Panc1 (cell line): Measurements from ENCODE around the gene FASTKD1.

Source experiments
- POLR2AphosphoS5 ChIP-seq: IDR thresholded peaks from 2 replicates; pipeline ENCODE4 v1.6.1; 2012; ENCODE audit warnings: mild to moderate bottlenecking, low read depth, low read length, moderate library complexity
- REST ChIP-seq, 2 experiments: IDR thresholded peaks; 2 replicates each; pipeline ENCODE4 v1.6.1; 2011 to 2012; ENCODE audit warnings: low read depth in 2 of 2, control low read depth in 1 of 2, low read length in 1 of 2, mild to moderate bottlenecking in 1 of 2, moderate library complexity in 1 of 2; ENCODE audit not compliant: insufficient read depth in 1 of 2
- TF ChIP-seq, protein P1 (sequence below): fragments of 450-650 bp; IDR thresholded peaks from 2 replicates; pipeline ENCODE4 v1.5.1; 2017; ENCODE audit warnings: mild to moderate bottlenecking

DNA sequence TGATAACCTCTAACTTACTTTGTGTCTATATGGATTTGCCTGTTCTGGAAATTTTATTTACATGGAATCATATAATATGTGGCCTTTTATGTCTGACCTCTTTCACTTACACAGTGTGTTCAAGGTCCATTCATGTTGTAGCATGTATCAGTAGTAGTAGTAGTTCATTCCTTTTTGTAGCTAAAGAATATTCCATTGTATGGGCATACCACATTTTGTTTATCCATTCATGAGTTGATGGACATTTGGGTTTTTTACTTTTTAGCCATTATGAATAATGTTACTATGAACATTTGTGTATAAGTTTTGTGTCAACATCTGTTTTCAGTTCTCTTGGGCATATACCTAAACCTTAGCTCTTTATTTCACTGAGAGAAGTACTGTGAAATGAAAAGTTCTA is 82.8 kb downstream of the FASTKD1 start:
- no peak for TF ChIP-seq POLR2AphosphoS5
- TF ChIP-seq REST (IDR thresholded peaks at IDR 0.05; ENCODE audit: insufficient read depth in 1 of 2, low read depth in 2 of 2, low read length in 1 of 2): no peak
- TF ChIP-seq, protein P1, sequence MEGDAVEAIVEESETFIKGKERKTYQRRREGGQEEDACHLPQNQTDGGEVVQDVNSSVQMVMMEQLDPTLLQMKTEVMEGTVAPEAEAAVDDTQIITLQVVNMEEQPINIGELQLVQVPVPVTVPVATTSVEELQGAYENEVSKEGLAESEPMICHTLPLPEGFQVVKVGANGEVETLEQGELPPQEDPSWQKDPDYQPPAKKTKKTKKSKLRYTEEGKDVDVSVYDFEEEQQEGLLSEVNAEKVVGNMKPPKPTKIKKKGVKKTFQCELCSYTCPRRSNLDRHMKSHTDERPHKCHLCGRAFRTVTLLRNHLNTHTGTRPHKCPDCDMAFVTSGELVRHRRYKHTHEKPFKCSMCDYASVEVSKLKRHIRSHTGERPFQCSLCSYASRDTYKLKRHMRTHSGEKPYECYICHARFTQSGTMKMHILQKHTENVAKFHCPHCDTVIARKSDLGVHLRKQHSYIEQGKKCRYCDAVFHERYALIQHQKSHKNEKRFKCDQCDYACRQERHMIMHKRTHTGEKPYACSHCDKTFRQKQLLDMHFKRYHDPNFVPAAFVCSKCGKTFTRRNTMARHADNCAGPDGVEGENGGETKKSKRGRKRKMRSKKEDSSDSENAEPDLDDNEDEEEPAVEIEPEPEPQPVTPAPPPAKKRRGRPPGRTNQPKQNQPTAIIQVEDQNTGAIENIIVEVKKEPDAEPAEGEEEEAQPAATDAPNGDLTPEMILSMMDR: no peak
